Cardiac fibroblast (primary cell): ENCODE data around the gene HOXD4.

ENCODE experiments used
- DNase-seq, 2 donors: peaks; one replicate each; pipeline versions ENCODE4 v3.0.0 to v3.0.0-alpha.2; 2010; ENCODE audit warnings: low read depth in 2 of 2
- H3K4me3 ChIP-seq, 2 donors: replicated peaks in 1 of 2; 1 replicate in 1 of 2; 2 replicates in 1 of 2; pipeline ENCODE4 v1.5.1; 2011; ENCODE audit warnings: low read depth in 2 of 2, low read length in 2 of 2, mild to moderate bottlenecking in 2 of 2, moderate library complexity in 1 of 2
- CTCF ChIP-seq: IDR thresholded peaks from one replicate; pipeline ENCODE4 v1.5.1; 2011; ENCODE audit warnings: low read depth, mild to moderate bottlenecking, low read length, inconsistent platforms

HOXD4 gene

DNA sequence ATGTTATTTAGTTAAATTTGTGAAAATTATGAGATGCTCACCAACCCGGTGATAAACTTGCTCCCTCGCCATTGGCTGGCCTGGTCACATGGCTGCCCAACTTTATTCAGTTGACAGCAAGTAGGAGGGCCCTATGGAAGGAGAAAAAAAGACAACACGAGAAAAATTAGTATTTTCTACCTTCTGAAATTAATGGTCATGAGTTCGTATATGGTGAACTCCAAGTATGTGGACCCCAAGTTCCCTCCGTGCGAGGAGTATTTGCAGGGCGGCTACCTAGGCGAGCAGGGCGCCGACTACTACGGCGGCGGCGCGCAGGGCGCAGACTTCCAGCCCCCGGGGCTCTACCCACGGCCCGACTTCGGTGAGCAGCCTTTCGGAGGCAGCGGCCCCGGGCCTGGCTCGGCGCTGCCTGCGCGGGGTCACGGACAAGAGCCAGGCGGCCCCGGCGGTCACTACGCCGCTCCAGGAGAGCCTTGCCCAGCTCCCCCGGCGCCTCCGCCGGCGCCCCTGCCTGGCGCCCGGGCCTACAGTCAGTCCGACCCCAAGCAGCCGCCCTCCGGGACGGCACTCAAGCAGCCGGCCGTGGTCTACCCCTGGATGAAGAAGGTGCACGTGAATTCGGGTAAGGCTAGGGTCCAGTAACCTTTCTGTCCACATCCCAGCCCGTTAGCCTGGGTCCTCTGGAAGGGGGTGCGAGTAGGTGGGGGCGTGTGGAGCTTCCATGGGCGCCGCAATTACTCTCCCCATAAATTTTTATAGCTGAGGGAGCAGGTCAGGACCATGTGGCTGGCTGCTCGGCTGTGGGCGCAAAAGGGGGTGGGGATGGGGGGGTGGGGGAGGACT lies at the start of gene HOXD4:
Gene HOXD4 (plus strand): TSS at position 109 of the 846 bp plus-strand sequence. CDS start 84 bp downstream, at position 193.
- no peak for TF ChIP-seq CTCF
- DNase-seq, result no peak
- no peak within 1 kb of the TSS for H3K4me3 ChIP-seq

- no peak for TF ChIP-seq CTCF
- DNase-seq, result no peak
- no peak overlapping the region for H3K4me3 ChIP-seq
Measured at GRCh38 chr2:176101842-176102241, 49.5 kb upstream of the HOXD4 start.

DNA sequence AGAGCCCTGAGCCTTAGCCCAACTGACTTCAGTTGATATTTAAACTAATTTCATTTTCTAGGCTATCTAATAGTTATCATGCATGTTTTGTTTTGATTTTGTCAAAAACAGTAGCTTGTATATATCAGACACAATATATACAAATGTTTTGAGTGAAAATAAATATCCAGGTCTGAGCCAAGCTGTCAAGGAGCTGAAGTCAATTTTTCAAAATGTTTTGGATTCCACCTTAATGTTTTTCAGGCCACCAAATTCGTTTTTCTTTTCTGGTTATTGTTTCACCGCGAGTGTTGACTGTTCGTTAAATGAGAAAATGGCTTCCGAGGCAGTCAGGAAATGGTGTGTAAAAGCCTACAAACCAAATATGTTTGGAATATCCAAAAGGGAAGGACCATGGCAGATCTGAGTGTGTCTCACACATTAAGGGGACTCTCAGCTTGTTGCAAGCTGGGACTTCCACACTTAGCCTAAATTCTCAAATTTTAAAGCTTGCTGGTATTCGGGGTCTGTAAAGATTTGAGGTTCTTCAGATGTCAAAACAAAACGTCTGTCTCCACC lies 49.0 kb upstream of the HOXD4 start:
- no peak for TF ChIP-seq CTCF
- DNase-seq, result no peak
- H3K4me3 ChIP-seq, result no peak overlapping the region

DNA sequence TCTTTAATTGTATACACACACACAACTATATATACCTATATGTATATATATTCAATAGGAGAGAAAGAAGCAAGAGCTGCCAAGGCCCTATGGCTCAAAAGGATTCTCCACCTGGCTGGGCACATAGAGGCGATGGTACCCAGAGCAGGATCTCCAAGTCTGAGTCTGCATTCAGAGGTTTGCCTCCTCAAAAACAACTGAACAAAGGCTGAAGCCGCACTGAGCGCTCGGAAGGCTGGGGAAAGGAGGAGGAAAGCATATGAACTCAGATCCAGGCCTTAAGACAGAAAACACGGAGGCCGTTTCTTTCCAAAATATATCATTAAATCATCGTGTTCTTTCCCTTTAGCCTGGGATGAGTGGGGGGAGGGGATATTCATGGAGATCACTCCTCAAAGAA lies 48.2 kb upstream of the HOXD4 start:
- TF ChIP-seq CTCF, result no peak
- H3K4me3 ChIP-seq, result no peak overlapping the region
- DNase-seq, result no peak

DNA sequence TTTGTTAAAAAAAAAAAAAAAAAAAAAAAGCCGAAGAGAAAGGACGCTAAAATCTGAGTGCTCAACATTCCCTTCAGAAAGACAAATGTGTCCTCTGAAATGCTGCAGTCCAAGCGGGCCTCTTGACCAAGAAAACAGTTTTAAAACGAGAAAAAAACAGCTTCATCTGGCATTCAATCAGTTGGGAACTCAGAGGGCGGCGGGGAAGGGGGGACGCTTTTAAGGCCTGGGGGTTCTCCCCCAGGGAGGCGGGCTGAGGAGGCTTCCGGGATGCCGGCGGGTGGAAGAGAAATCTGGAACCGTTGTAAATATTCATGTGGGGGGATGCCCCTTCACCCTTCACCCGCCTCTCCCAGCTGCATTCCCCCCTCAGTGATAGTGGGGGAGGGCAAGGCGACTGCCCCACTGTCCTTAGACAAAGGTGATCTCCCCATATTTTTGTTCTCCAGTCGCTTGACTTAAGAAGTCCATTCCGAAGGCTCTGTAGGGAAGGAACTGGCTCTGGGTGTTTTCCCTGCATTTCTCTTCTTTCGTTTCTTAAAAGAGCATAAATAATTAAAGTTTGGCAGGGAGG lies 47.5 kb upstream of the HOXD4 start:
- H3K4me3 ChIP-seq, result no peak overlapping the region
- DNase-seq, result no peak
- TF ChIP-seq CTCF, result no peak

GRCh38 chr2:176104316-176105077 lies 46.9 kb upstream of the HOXD4 start:
- DNase-seq, result no peak
- TF ChIP-seq CTCF, result no peak
- no peak overlapping the region for H3K4me3 ChIP-seq
